Neural cell (in vitro differentiated cells): ENCODE measurements around the gene GPR42.

ENCODE experiments used
- CTCF ChIP-seq: fragments of 450-650 bp; IDR thresholded peaks from 2 replicates; pipeline ENCODE4 v1.5.1; 2014; ENCODE audit warnings: antibody characterized with exemption, mild to moderate bottlenecking, moderate library complexity; ENCODE audit not compliant: poor library complexity, severe bottlenecking
- EZH2 ChIP-seq: fragments of 200-600, 300-800 bp; shearing (Covaris generic), sonication (generic); IDR thresholded peaks from 2 replicates; pipeline ENCODE4 v1.6.1; 2014; ENCODE audit warnings: antibody characterized with exemption, low read length, borderline replicate concordance, mild to moderate bottlenecking; ENCODE audit not compliant: insufficient read depth, poor library complexity, severe bottlenecking
- POLR2AphosphoS5 ChIP-seq: IDR thresholded peaks from 2 replicates; pipeline ENCODE4 v1.6.1; 2012
- REST ChIP-seq: IDR thresholded peaks from 2 replicates; pipeline ENCODE4 v1.6.1; 2012; ENCODE audit warnings: borderline replicate concordance
- SMC3 ChIP-seq: fragments of 450-650 bp; conservative IDR thresholded peaks from 2 replicates; pipeline ENCODE4 v1.6.1; 2014; ENCODE audit warnings: antibody characterized with exemption, mild to moderate bottlenecking, moderate library complexity; ENCODE audit not compliant: poor library complexity
- TAF1 ChIP-seq: IDR thresholded peaks from 2 replicates; pipeline ENCODE4 v1.6.1; 2012; ENCODE audit warnings: low read depth

GRCh38 chr19:35368378-35368777 lies 2.5 kb upstream of the GPR42 start:
- TF ChIP-seq CTCF: no peak
- TF ChIP-seq POLR2AphosphoS5: no peak
- TF ChIP-seq EZH2: no peak
- no peak for TF ChIP-seq SMC3
- no peak for TF ChIP-seq REST
- TF ChIP-seq TAF1: no peak
